KMS-11 (cell line): Measurements from ENCODE around the gene UTP25.
"Not testable (repeated sequence)": the region's sequence is repeated elsewhere in the genome, so short reads cannot be mapped to it uniquely, and the experiment has no call there.

Source experiments
- H2AFZ ChIP-seq: fragments of 200-600 bp; sonication (generic); 2 replicates; pipeline ENCODE4 v1.6.1; 2016; ENCODE audit warnings: antibody characterized with exemption, mixed run types, low read depth
- H3K27ac ChIP-seq: fragments of 200-600 bp; sonication (generic); 2 replicates; pipeline ENCODE4 v1.6.1; 2016; ENCODE audit warnings: mild to moderate bottlenecking, mixed run types
- H3K27me3 ChIP-seq: fragments of 200-600 bp; sonication (generic); 2 replicates; pipeline ENCODE4 v1.6.1; 2017; ENCODE audit warnings: mild to moderate bottlenecking, low read depth, mixed run types, moderate library complexity; ENCODE audit not compliant: insufficient read depth
- H3K36me3 ChIP-seq: fragments of 200-600 bp; sonication (generic); 2 replicates; pipeline ENCODE4 v1.6.1; 2017; ENCODE audit warnings: mild to moderate bottlenecking, mixed run types; ENCODE audit not compliant: insufficient read depth
- H3K4me1 ChIP-seq: fragments of 200-600 bp; sonication (generic); 2 replicates; pipeline ENCODE4 v1.6.1; 2016; ENCODE audit warnings: mild to moderate bottlenecking, low read depth, mixed run types; ENCODE audit not compliant: poor library complexity, severe bottlenecking
- H3K4me2 ChIP-seq: fragments of 200-600 bp; sonication (generic); 2 replicates; pipeline ENCODE4 v1.7.0; 2016; ENCODE audit warnings: mild to moderate bottlenecking, mixed run types
- H3K4me3 ChIP-seq: fragments of 200-600 bp; sonication (generic); IDR thresholded peaks from 2 replicates; pipeline ENCODE4 v1.6.1; 2017; ENCODE audit warnings: low read depth, low read length, mixed read lengths; ENCODE audit not compliant: insufficient read depth
- H3K79me2 ChIP-seq: fragments of 200-600 bp; sonication (generic); 2 replicates; pipeline ENCODE4 v1.6.1; 2016; ENCODE audit warnings: low read depth, mixed run types; ENCODE audit not compliant: insufficient read depth
- H3K9ac ChIP-seq: fragments of 200-600 bp; sonication (generic); 2 replicates; pipeline ENCODE4 v1.6.1; 2016; ENCODE audit warnings: mild to moderate bottlenecking, mixed run types
- H4K20me1 ChIP-seq: fragments of 200-600 bp; sonication (generic); 2 replicates; pipeline ENCODE4 v1.6.1; 2016; ENCODE audit warnings: mild to moderate bottlenecking, mixed run types; ENCODE audit not compliant: insufficient read depth
- TF ChIP-seq, protein P1 (sequence below): fragments of 200-600 bp; sonication (generic); conservative IDR thresholded peaks from 2 replicates; pipeline ENCODE4 v1.6.1; 2017; ENCODE audit warnings: low read depth, mild to moderate bottlenecking, antibody characterized with exemption, low read length, moderate library complexity, mixed read lengths

The UTP25 gene

DNA sequence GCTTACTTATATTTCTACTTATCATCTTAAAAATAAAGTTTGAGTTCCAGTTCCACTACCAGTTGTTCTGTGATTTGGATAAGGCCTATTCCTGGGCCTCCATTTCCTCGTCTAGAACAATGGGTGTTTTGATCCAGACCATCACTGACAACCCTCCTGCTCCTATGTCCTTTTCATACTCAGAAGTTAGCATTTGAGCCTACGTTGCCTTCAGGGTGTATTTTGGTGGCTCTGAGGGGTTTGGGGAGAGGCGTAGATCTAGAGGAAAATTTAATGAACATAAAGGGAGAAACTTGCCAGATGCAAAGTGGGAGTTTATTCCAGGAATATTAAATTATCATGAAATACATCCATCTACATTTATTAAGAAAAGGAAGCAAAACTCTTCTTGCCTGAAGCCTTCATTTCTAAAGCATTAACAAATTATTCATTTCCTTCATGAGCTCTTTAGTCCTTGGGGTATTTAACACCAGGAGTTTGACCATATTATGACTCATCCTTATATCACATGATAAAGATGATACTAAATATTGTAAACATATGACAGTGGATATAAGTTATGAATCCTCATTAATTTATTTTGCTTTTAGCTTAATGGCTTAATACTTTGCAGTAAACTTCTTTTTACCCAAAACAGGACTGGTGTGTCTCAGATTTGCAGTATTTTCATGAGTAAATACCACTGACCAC lies 63.0 kb downstream of the UTP25 start:
- Histone ChIP-seq H3K9ac (no peak overlapping the region), H3K4me3 (no peak overlapping the region), H2AFZ (no peak overlapping the region), H3K27ac (no peak overlapping the region), H3K4me1 (no peaks in the 10 kb centered on the region), H3K4me2 (no peak overlapping the region), H4K20me1 (no peaks in the 10 kb centered on the region), H3K27me3 (no peaks in the 10 kb centered on the region), H3K79me2 (no peaks in the 10 kb centered on the region), H3K36me3 (no peaks in the 10 kb centered on the region)
- TF ChIP-seq, protein P1, sequence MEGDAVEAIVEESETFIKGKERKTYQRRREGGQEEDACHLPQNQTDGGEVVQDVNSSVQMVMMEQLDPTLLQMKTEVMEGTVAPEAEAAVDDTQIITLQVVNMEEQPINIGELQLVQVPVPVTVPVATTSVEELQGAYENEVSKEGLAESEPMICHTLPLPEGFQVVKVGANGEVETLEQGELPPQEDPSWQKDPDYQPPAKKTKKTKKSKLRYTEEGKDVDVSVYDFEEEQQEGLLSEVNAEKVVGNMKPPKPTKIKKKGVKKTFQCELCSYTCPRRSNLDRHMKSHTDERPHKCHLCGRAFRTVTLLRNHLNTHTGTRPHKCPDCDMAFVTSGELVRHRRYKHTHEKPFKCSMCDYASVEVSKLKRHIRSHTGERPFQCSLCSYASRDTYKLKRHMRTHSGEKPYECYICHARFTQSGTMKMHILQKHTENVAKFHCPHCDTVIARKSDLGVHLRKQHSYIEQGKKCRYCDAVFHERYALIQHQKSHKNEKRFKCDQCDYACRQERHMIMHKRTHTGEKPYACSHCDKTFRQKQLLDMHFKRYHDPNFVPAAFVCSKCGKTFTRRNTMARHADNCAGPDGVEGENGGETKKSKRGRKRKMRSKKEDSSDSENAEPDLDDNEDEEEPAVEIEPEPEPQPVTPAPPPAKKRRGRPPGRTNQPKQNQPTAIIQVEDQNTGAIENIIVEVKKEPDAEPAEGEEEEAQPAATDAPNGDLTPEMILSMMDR: no peak

DNA sequence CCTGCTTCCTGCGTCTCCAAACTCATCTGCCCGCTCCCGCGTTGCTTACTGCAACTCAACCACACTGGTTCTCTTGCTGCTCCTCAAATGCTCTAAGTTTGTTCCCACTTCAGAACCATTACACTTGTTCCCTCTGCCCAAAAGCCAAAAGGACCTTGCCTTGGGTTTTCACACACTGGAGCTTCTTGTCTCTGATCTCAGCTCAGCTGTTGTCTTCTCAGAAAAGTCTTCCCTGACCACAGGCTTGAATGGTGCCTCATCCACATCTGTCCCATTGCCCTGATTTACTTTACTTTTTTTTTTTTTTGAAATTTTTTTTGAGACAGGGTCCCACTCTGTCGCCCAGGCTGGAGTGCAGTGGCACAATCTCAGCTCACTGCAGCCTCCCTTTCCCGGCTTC lies 66.0 kb downstream of the UTP25 start:
- TF ChIP-seq, protein P1: no peak
- Histone ChIP-seq H2AFZ (no peak overlapping the region), H3K36me3 (no peaks in the 10 kb centered on the region), H3K9ac (no peak overlapping the region), H3K79me2 (no peaks in the 10 kb centered on the region), H3K4me2 (no peak overlapping the region), H3K4me1 (no peaks in the 10 kb centered on the region), H3K4me3 (no peak overlapping the region), H3K27ac (no peak overlapping the region), H4K20me1 (no peaks in the 10 kb centered on the region), H3K27me3 (no peaks in the 10 kb centered on the region)

DNA sequence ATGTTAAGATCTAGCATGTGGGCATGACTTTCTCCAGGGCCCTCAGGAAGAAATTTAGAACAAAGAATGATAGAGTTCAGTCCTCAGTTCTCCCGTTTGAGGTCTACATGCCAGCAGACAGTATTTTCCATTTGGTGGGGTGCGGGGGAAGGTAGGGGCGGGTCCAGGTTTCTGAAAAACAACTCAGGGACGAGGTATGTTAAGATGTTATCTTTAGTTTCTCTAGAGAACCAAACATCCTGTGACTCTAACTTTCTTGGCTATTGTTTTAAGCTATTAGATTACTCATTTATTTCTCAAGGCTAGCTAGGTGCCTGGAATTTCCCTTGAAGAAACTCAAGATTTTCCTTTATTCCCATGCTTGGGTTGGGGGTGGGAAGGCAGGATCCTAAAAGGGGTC lies 67.9 kb downstream of the UTP25 start:
- H3K4me3 ChIP-seq: no peak overlapping the region
- no peak overlapping the region for H3K27ac ChIP-seq
- no peak overlapping the region for H3K9ac ChIP-seq
- H3K4me2 ChIP-seq: no peak overlapping the region
- no peaks in the 10 kb centered on the region for H3K27me3 ChIP-seq
- H3K79me2 ChIP-seq: no peaks in the 10 kb centered on the region
- no peaks in the 10 kb centered on the region for H3K36me3 ChIP-seq
- TF ChIP-seq, protein P1: no peak
- no peaks in the 10 kb centered on the region for H4K20me1 ChIP-seq
- no peak overlapping the region for H2AFZ ChIP-seq
- H3K4me1 ChIP-seq: no peaks in the 10 kb centered on the region

DNA sequence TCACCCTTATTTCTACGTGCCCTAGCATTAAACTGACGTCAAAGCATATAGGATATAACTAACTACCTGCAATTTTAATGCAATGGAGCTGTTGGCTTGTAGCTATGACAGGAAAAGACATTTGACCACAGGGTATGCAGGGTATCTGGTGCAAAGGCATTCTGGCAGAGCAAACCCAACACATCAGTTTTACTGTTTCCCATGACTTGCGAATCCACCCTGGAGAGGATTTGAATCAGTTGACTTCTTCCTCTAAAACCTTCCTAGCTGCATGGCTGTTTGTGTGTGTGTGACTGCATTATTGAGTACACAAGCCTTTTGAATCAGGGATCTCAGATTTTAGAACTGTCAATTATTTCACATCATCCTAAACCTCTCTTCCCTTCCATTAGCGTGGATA lies 68.6 kb downstream of the UTP25 start:
- H2AFZ ChIP-seq: no peak overlapping the region
- no peaks in the 10 kb centered on the region for H3K36me3 ChIP-seq
- H3K9ac ChIP-seq: no peak overlapping the region
- no peak overlapping the region for H3K27ac ChIP-seq
- H3K4me3 ChIP-seq: no peak overlapping the region
- H3K4me2 ChIP-seq: no peak overlapping the region
- H4K20me1 ChIP-seq: no peaks in the 10 kb centered on the region
- no peaks in the 10 kb centered on the region for H3K4me1 ChIP-seq
- H3K79me2 ChIP-seq: no peaks in the 10 kb centered on the region
- TF ChIP-seq, protein P1: no peak
- H3K27me3 ChIP-seq: no peaks in the 10 kb centered on the region

DNA sequence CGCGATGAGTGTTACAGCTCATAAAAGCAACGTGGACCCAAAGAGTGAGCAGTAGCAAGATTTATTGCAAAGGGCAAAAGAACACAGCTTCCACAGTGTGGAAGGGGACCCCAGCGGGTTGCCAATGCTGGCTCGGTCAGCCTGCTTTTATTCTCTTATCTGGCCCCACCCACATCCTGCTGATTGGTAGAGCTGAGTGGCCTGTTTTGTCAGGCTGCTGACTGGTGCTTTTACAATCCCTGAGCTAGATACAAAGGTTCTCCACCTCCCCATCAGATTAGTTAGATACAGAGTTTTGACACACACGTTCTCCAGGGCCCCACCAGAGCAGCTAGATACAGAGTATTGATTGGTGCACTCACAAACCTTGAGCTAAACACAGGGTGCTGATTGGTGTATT lies 70.5 kb downstream of the UTP25 start:
- not testable (repeated sequence) for H3K4me3 ChIP-seq, H3K4me1 ChIP-seq, H3K27ac ChIP-seq

DNA sequence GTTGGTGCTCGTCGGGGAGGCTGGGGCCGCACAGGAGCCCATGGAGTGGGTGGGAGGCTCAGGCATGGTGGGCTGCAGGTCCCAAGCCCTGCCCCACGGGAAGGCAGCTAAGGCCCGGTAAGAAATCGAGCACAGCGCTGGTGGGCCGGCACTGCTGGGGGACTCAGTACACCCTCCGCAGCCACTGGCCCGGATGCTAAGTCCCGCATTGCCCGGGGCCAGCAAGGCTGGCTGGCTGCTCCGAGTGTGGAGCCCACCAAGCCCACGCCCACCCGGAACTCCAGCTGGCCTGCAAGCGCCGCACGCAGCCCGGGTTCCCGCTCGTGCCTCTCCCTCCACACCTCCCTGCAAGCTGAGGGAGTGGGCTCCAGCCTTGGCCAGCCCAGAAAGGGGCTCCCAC lies 71.1 kb downstream of the UTP25 start:
- not testable (repeated sequence) for H3K9ac ChIP-seq, H4K20me1 ChIP-seq, H3K79me2 ChIP-seq, H3K4me1 ChIP-seq, H3K4me2 ChIP-seq, H3K4me3 ChIP-seq, H3K36me3 ChIP-seq, H3K27ac ChIP-seq, H2AFZ ChIP-seq, H3K27me3 ChIP-seq

More for the DNA sequence above, 70.5 kb downstream of the UTP25 start:
- H3K27me3 ChIP-seq, H3K79me2 ChIP-seq, H4K20me1 ChIP-seq, H3K36me3 ChIP-seq, H3K9ac ChIP-seq, H2AFZ ChIP-seq, H3K4me2 ChIP-seq: not testable (repeated sequence)
